GM19240 (cell line): ENCODE measurements around the gene RGS4.
A peak's percentile ranks its signal among the peaks of the same experiment; 100 is the strongest.
"Not testable (repeated sequence)": the region's sequence is repeated elsewhere in the genome, so short reads cannot be mapped to it uniquely, and the experiment has no call there.

Experiments used
- DNase-seq: peaks from one replicate; pipeline ENCODE4 v3.0.0; 2011; ENCODE audit warnings: low spot score; ENCODE audit not compliant: insufficient read length

The RGS4 gene

GRCh38 chr1:163066686-163067085 is 2.5 kb upstream of the RGS4 start:
- no peak for DNase-seq

GRCh38 chr1:163068716-163069115 is 445 bp upstream of the RGS4 start:
- DNase-seq, result no peak

- DNase-seq, result no peak
These were observed 605 bp downstream of the RGS4 start for GRCh38 chr1:163069655-163070277.

- peak; percentile 6 for DNase-seq
These were observed 2.5 kb downstream of the RGS4 start for GRCh38 chr1:163071405-163072255.

GRCh38 chr1:163072658-163073057 is 3.5 kb downstream of the RGS4 start:
- DNase-seq, result no peak

- DNase-seq, result no peak
These were observed 4.8 kb downstream of the RGS4 start for GRCh38 chr1:163074004-163074403.

- no peak for DNase-seq
These were observed 5.6 kb downstream of the RGS4 start for GRCh38 chr1:163074716-163075284.

- DNase-seq, result no peak
These were observed 6.9 kb downstream of the RGS4 start for GRCh38 chr1:163076044-163076443.

GRCh38 chr1:163076446-163076845 is 7.3 kb downstream of the RGS4 start:
- DNase-seq, result no peak

- DNase-seq, result no peak
These were observed 8.0 kb downstream of the RGS4 start for GRCh38 chr1:163076981-163077761.

GRCh38 chr1:163082971-163083370 is 13.8 kb downstream of the RGS4 start:
- DNase-seq, result no peak

GRCh38 chr1:163083690-163084089 is 14.5 kb downstream of the RGS4 start:
- DNase-seq, result no peak

- no peak for DNase-seq
These were observed 15.2 kb downstream of the RGS4 start for GRCh38 chr1:163084330-163084729.

- no peak for DNase-seq
These were observed 16.1 kb downstream of the RGS4 start for GRCh38 chr1:163085041-163085903.

GRCh38 chr1:163085904-163086268 is 16.7 kb downstream of the RGS4 start:
- no peak for DNase-seq

GRCh38 chr1:163089117-163089516 is 20.0 kb downstream of the RGS4 start:
- DNase-seq, result not testable (repeated sequence)

- no peak for DNase-seq
These were observed 21.3 kb downstream of the RGS4 start for GRCh38 chr1:163090321-163090945.

GRCh38 chr1:163093169-163093568 is 24.0 kb downstream of the RGS4 start:
- no peak for DNase-seq

- DNase-seq, result no peak
These were observed 24.4 kb downstream of the RGS4 start for GRCh38 chr1:163093579-163093978.

- no peak for DNase-seq
These were observed 25.0 kb downstream of the RGS4 start for GRCh38 chr1:163094182-163094581.
